Activated CD4-positive, alpha-beta T cell treated with anti-CD3 and anti-CD28 coated beads for 36 hours (primary cell): Measurements from ENCODE around the gene PIGR. TPM values are rescaled to one million over a fixed set of nuclear protein-coding genes. Genes with fewer than 3 reads are reported as not detected.

Experiments used
- ATAC-seq: fragments of 200-7000 bp; cut with Tn5 transposase; one replicate; pipeline ENCODE4 v1.10.0; 2021; ENCODE audit warnings: mild to moderate bottlenecking, moderate library complexity
- CTCF ChIA-PET: fragments of 350-600 bp; sonication (Branson Sonifier 250); formaldehyde crosslinking; loops from one replicate; lab custom pipeline; 2021; ENCODE audit warnings: antibody characterized with exemption; lab: Charles Lee
- POLR2A ChIA-PET: fragments of 350-600 bp; sonication (Branson Sonifier 250); formaldehyde crosslinking; loops from one replicate; lab custom pipeline; 2021; ENCODE audit warnings: antibody characterized with exemption, inconsistent platforms; lab: Charles Lee
- DNase-seq: peaks from one replicate; pipeline ENCODE4 v3.0.0-alpha.2; 2020
- H3K27ac Mint-ChIP-seq: one replicate; pipeline ENCODE4 v1.8.0; 2021; ENCODE audit warnings: mixed read lengths
- H3K27me3 Mint-ChIP-seq: one replicate; pipeline ENCODE4 v1.8.0; 2021; ENCODE audit warnings: mixed read lengths
- H3K36me3 Mint-ChIP-seq: one replicate; pipeline ENCODE4 v1.8.0; 2021; ENCODE audit warnings: low read depth, mixed read lengths
- H3K4me1 Mint-ChIP-seq: one replicate; pipeline ENCODE4 v1.8.0; 2021; ENCODE audit warnings: mixed read lengths
- H3K4me3 Mint-ChIP-seq: one replicate; pipeline ENCODE4 v1.8.0; 2021; ENCODE audit warnings: mild to moderate bottlenecking, moderate library complexity, mixed read lengths
- H3K9me3 Mint-ChIP-seq: one replicate; pipeline ENCODE4 v1.8.0; 2021; ENCODE audit warnings: low read depth, mixed read lengths
- intact Hi-C, 2 experiments: fragments of 100-400 bp; cut with DNase I in 1 of 2; cut with micrococcal nuclease in 1 of 2; formaldehyde crosslinking; loops; one replicate each; pipeline versions ENCODE4 v1.14.2 to v1.15.1; 2022 to 2024; cut with DNase I, micrococcal nuclease
- total RNA-seq, 2 experiments: library from RNA; stranded (reverse); gene quantifications; one replicate each; pipeline ENCODE4 v1.2.3, GENCODE V29; 2021

PIGR gene
- total RNA-seq, 2 experiments from 2014 or later, result 0.07 to 0.54 TPM

- Mint-ChIP-seq H3K27me3 (peaks cover 5% of the 10 kb centered on the region), H3K36me3 (no peaks in the 10 kb centered on the region), H3K4me1 (no peaks in the 10 kb centered on the region), H3K4me3 (no peak overlapping the region), H3K9me3 (no peaks in the 10 kb centered on the region), H3K27ac (no peak overlapping the region)
- no peak for DNase-seq
- intact Hi-C loops, result no loop called here
- ChIA-PET POLR2A (no interaction called here), CTCF (interaction anchor here (0.6 to 2.3 kb wide), 4 partner anchors 10 to 285 kb away, joined by 3 to 8 read pairs (median 4); no protein-coding TSS in a partner anchor)
- no peak for ATAC-seq
Measured at GRCh38 chr1:206949208-206949607, 2.9 kb upstream of the PIGR start.

- intact Hi-C loops, result no loop called here
- no peak overlapping the region for H3K27ac Mint-ChIP-seq
- ATAC-seq (no peak), DNase-seq (no peak)
- H3K36me3 Mint-ChIP-seq, result no peaks in the 10 kb centered on the region
- H3K4me1 Mint-ChIP-seq, result no peaks in the 10 kb centered on the region
- H3K9me3 Mint-ChIP-seq, result no peaks in the 10 kb centered on the region
- no peak overlapping the region for H3K4me3 Mint-ChIP-seq
- ChIA-PET CTCF (interaction anchor here (1.2 to 1.8 kb wide), 3 partner anchors 11 to 14 kb away, joined by 3 to 5 read pairs (median 3); no protein-coding TSS in a partner anchor), POLR2A (no interaction called here)
- H3K27me3 Mint-ChIP-seq, result peaks cover 5% of the 10 kb centered on the region
Measured at GRCh38 chr1:206947255-206947654, 989 bp upstream of the PIGR start.

GRCh38 chr1:206945779-206946178 lies 487 bp downstream of the PIGR start:
- CTCF ChIA-PET, result interaction anchor here (0.6 to 2.1 kb wide), 6 partner anchors 11 to 37 kb away, joined by 3 to 5 read pairs (median 4); no protein-coding TSS in a partner anchor
- no peak for DNase-seq
- no peaks in the 10 kb centered on the region for H3K36me3 Mint-ChIP-seq

GRCh38 chr1:206944703-206945102 lies 1.6 kb downstream of the PIGR start:
- H3K36me3 Mint-ChIP-seq, result no peaks in the 10 kb centered on the region

More at GRCh38 chr1:206945779-206946178, 487 bp downstream of the PIGR start:
- ATAC-seq, result no peak
- H3K4me1 Mint-ChIP-seq, result no peaks in the 10 kb centered on the region
- no peak overlapping the region for H3K4me3 Mint-ChIP-seq
- H3K27me3 Mint-ChIP-seq, result peaks cover 5% of the 10 kb centered on the region
- no peaks in the 10 kb centered on the region for H3K9me3 Mint-ChIP-seq
- POLR2A ChIA-PET, result interaction anchor here (0.7 kb wide), 1 partner anchor 99 kb away, joined by 3 read pairs; no protein-coding TSS in a partner anchor
- H3K27ac Mint-ChIP-seq, result no peak overlapping the region
- intact Hi-C loops, result no loop called here

GRCh38 chr1:206941766-206942418 lies 4.4 kb downstream of the PIGR start:
- intact Hi-C loops, result no loop called here
- ChIA-PET CTCF (interaction anchor here (0.7 to 1.8 kb wide), 7 partner anchors 8 to 40 kb away, joined by 3 to 12 read pairs (median 5); no protein-coding TSS in a partner anchor), POLR2A (no interaction called here)
- no peak overlapping the region for H3K27ac Mint-ChIP-seq
- no peaks in the 10 kb centered on the region for H3K4me1 Mint-ChIP-seq
- ATAC-seq, result no peak
- H3K36me3 Mint-ChIP-seq, result no peaks in the 10 kb centered on the region
- DNase-seq, result no peak
- peaks cover 5% of the 10 kb centered on the region for H3K27me3 Mint-ChIP-seq
- no peaks in the 10 kb centered on the region for H3K9me3 Mint-ChIP-seq
- no peak overlapping the region for H3K4me3 Mint-ChIP-seq

More at GRCh38 chr1:206944703-206945102, 1.6 kb downstream of the PIGR start:
- Mint-ChIP-seq H3K27me3 (peaks cover 5% of the 10 kb centered on the region), H3K27ac (no peak overlapping the region), H3K9me3 (no peaks in the 10 kb centered on the region), H3K4me1 (no peaks in the 10 kb centered on the region), H3K4me3 (no peak overlapping the region)
- intact Hi-C loops, result no loop called here
- no peak for ATAC-seq
- POLR2A ChIA-PET, result no interaction called here
- CTCF ChIA-PET, result interaction anchor here (1.5 to 2.1 kb wide), 3 partner anchors 10 to 13 kb away, joined by 4 to 5 read pairs (median 4); no protein-coding TSS in a partner anchor
- no peak for DNase-seq

GRCh38 chr1:206940588-206940936 lies 5.7 kb downstream of the PIGR start:
- Mint-ChIP-seq H3K9me3 (no peaks in the 10 kb centered on the region), H3K27ac (no peak overlapping the region), H3K4me3 (no peak overlapping the region), H3K4me1 (no peaks in the 10 kb centered on the region), H3K36me3 (no peaks in the 10 kb centered on the region), H3K27me3 (no peaks in the 10 kb centered on the region)
- CTCF ChIA-PET, result interaction anchor here (0.6 to 1.5 kb wide), 3 partner anchors 28 to 559 kb away, joined by 3 to 12 read pairs (median 3); no protein-coding TSS in a partner anchor
- intact Hi-C loops, result no loop called here
- ATAC-seq (no peak), DNase-seq (no peak)
- POLR2A ChIA-PET, result no interaction called here

GRCh38 chr1:206939841-206940587 lies 6.3 kb downstream of the PIGR start:
- CTCF ChIA-PET, result interaction anchor here (0.6 to 1.5 kb wide), 6 partner anchors 12 to 282 kb away, joined by 3 to 12 read pairs (median 3); no protein-coding TSS in a partner anchor
- intact Hi-C loops, result no loop called here
- Mint-ChIP-seq H3K36me3 (no peaks in the 10 kb centered on the region), H3K9me3 (no peaks in the 10 kb centered on the region), H3K4me3 (no peak overlapping the region), H3K27me3 (no peaks in the 10 kb centered on the region), H3K4me1 (no peaks in the 10 kb centered on the region), H3K27ac (no peak overlapping the region)
- POLR2A ChIA-PET, result no interaction called here
- DNase-seq, result no peak
- ATAC-seq, result no peak

GRCh38 chr1:206939131-206939530 lies 7.1 kb downstream of the PIGR start:
- intact Hi-C loops, result no loop called here
- CTCF ChIA-PET, result interaction anchor here (0.6 to 1.7 kb wide), 9 partner anchors 13 to 308 kb away, joined by 3 to 6 read pairs (median 3); no protein-coding TSS in a partner anchor

GRCh38 chr1:206937425-206937824 lies 8.8 kb downstream of the PIGR start:
- ATAC-seq (no peak), DNase-seq (no peak)
- CTCF ChIA-PET, result interaction anchor here (0.8 to 2.7 kb wide), 5 partner anchors 12 to 81 kb away, joined by 3 to 48 read pairs (median 6); partner anchors contain the start of gene FCMR
- intact Hi-C loops, result no loop called here
- H3K27ac Mint-ChIP-seq, result no peak overlapping the region
- no peaks in the 10 kb centered on the region for H3K9me3 Mint-ChIP-seq
- H3K36me3 Mint-ChIP-seq, result no peaks in the 10 kb centered on the region
- no peak overlapping the region for H3K4me3 Mint-ChIP-seq
- H3K4me1 Mint-ChIP-seq, result peaks cover 9% of the 10 kb centered on the region
- H3K27me3 Mint-ChIP-seq, result no peaks in the 10 kb centered on the region
- POLR2A ChIA-PET, result no interaction called here

More at GRCh38 chr1:206939131-206939530, 7.1 kb downstream of the PIGR start:
- Mint-ChIP-seq H3K9me3 (no peaks in the 10 kb centered on the region), H3K27ac (no peak overlapping the region), H3K4me3 (no peak overlapping the region), H3K27me3 (no peaks in the 10 kb centered on the region), H3K36me3 (no peaks in the 10 kb centered on the region), H3K4me1 (no peaks in the 10 kb centered on the region)
- POLR2A ChIA-PET, result no interaction called here
- no peak for ATAC-seq
- no peak for DNase-seq

- Mint-ChIP-seq H3K27ac (no peak overlapping the region), H3K4me3 (no peak overlapping the region), H3K9me3 (no peaks in the 10 kb centered on the region), H3K36me3 (no peaks in the 10 kb centered on the region), H3K27me3 (no peaks in the 10 kb centered on the region), H3K4me1 (peaks cover 23% of the 10 kb centered on the region)
- intact Hi-C loops, result loop anchor here in 1 of 2 experiments (1.0 to 2.0 kb wide), 2 partner anchors 47 to 141 kb away; no protein-coding TSS in a partner anchor
- ChIA-PET CTCF (interaction anchor here (0.6 to 12.7 kb wide), 26 partner anchors 9 to 685 kb away, joined by 3 to 200 read pairs (median 4); partner anchors contain the start of genes FCAMR, FCMR and IL20), POLR2A (no interaction called here)
- peak; percentile 79 for DNase-seq
- peak; percentile 76 for ATAC-seq
Measured at GRCh38 chr1:206935491-206936067, 10.7 kb downstream of the PIGR start.
